ENCODE results near the gene HNRNPAB. TPM values are rescaled to one million over a fixed set of nuclear protein-coding genes. Genes with fewer than 3 reads are reported as not detected.

HNRNPAB gene
- total and polyA plus RNA-seq, 2 experiments from 2014 or later = 85.2 to 175 TPM

DNA sequence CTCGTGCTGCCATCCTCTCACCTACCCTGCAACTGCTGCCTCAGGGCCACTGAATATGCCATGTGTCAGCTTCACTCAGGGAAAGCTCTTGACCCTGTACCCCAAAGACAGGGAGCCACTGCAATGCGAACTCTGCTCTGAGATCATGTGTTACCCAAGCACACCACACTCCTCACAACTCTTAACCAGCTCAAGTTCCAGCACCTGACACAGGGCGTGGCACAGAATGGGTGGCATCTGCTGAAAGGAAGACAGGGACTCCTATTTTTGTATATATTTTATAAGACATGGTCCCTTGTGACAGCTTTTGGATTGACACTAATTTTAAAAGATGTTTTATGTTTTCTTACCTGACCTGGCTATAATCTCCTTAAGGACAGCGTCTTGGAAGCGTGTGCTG is 17.5 kb downstream of the HNRNPAB start:
- H4K20me1 ChIP-seq (ENCODE audit: insufficient read depth, poor library complexity, severe bottlenecking) = peaks cover 5% of the 10 kb centered on the region
- no peak overlapping the region for H3K4me3 ChIP-seq
- TF ChIP-seq EZH2phosphoT487 (IDR thresholded peaks at IDR 0.05; ENCODE audit: low read depth, severe bottlenecking, unreplicated experiment) (no peak), EZH2 (IDR thresholded peaks at IDR 0.05; ENCODE audit: borderline replicate concordance) (no peak)
- TF ChIP-seq, protein P1, sequence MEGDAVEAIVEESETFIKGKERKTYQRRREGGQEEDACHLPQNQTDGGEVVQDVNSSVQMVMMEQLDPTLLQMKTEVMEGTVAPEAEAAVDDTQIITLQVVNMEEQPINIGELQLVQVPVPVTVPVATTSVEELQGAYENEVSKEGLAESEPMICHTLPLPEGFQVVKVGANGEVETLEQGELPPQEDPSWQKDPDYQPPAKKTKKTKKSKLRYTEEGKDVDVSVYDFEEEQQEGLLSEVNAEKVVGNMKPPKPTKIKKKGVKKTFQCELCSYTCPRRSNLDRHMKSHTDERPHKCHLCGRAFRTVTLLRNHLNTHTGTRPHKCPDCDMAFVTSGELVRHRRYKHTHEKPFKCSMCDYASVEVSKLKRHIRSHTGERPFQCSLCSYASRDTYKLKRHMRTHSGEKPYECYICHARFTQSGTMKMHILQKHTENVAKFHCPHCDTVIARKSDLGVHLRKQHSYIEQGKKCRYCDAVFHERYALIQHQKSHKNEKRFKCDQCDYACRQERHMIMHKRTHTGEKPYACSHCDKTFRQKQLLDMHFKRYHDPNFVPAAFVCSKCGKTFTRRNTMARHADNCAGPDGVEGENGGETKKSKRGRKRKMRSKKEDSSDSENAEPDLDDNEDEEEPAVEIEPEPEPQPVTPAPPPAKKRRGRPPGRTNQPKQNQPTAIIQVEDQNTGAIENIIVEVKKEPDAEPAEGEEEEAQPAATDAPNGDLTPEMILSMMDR (IDR thresholded peaks at IDR 0.05; ENCODE audit: poor library complexity) = no peak
- WGBS (ENCODE audit: low lambda C conversion rate, missing lambda C conversion rate) = 82% methylated on average over 5 of the region's 5 CpGs
- H3K4me1 ChIP-seq (ENCODE audit: insufficient read depth) = peaks cover under 1% of the 10 kb centered on the region
- no peak overlapping the region for H2AFZ ChIP-seq
- DNase-seq (ENCODE audit: low spot score) = no peak
- no peaks in the 10 kb centered on the region for H3K27me3 ChIP-seq
- no peaks in the 10 kb centered on the region for H3K9me3 ChIP-seq (ENCODE audit: low read depth)
- H3K36me3 ChIP-seq (replicated peaks; ENCODE audit: insufficient read depth, low read depth) = no peaks in the 10 kb centered on the region
- H3K9me2 ChIP-seq (replicated peaks; ENCODE audit: insufficient read depth) = no peaks in the 10 kb centered on the region
- H3K79me2 ChIP-seq = peaks cover 3% of the 10 kb centered on the region
- no peak overlapping the region for H3K4me2 ChIP-seq
- H3K27ac ChIP-seq = no peak overlapping the region

- no peaks in the 10 kb centered on the region for H3K36me3 ChIP-seq (replicated peaks; ENCODE audit: insufficient read depth, low read depth)
Measured at GRCh38 chr5:178222292-178222691, 18.0 kb downstream of the HNRNPAB start.

DNA sequence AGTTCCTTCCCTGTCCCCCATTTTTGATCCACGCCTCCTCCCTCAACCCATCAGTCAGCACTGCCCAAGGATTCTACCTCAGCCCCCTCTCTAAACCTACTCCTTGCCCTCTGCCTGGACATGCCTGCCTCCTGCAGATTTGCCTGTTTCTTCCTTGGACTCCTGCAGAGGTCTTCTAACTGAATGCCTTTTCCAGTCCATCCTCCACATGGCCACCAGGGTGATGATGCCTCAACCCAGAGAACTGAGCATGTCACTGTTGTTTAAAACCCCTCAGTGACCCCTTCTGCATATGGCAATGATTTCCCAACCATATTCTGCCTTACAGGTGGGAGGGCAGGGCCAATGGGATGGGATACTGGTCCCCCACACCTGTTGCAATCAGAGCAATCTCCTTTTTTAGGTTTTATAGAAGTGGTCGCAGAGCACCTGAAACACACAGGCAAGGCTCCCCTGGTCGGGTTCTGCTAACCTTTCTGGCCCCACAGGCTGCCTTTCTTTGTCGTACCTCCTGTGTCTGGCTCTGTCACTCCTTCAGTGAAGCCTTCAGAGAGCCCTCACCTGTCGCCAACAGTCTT is 19.0 kb downstream of the HNRNPAB start:
- Histone ChIP-seq H3K27me3 (no peaks in the 10 kb centered on the region), H4K20me1 (ENCODE audit: insufficient read depth, poor library complexity, severe bottlenecking) (peaks cover 5% of the 10 kb centered on the region), H3K4me3 (no peak overlapping the region), H3K27ac (no peak overlapping the region), H2AFZ (no peak overlapping the region), H3K4me1 (ENCODE audit: insufficient read depth) (peaks cover 8% of the 10 kb centered on the region), H3K9me2 (replicated peaks; ENCODE audit: insufficient read depth) (no peaks in the 10 kb centered on the region), H3K4me2 (no peak overlapping the region), H3K79me2 (peaks cover 11% of the 10 kb centered on the region), H3K36me3 (replicated peaks; ENCODE audit: insufficient read depth, low read depth) (no peaks in the 10 kb centered on the region), H3K9me3 (ENCODE audit: low read depth) (no peaks in the 10 kb centered on the region)
- TF ChIP-seq, protein P1 (IDR thresholded peaks at IDR 0.05; ENCODE audit: poor library complexity) = no peak
- TF ChIP-seq EZH2phosphoT487 (IDR thresholded peaks at IDR 0.05; ENCODE audit: low read depth, severe bottlenecking, unreplicated experiment) (no peak), EZH2 (IDR thresholded peaks at IDR 0.05; ENCODE audit: borderline replicate concordance) (no peak)
- WGBS (ENCODE audit: low lambda C conversion rate, missing lambda C conversion rate) = 96% methylated on average over 5 of the region's 5 CpGs
- no peak for DNase-seq (ENCODE audit: low spot score)

More at GRCh38 chr5:178222292-178222691, 18.0 kb downstream of the HNRNPAB start:
- H3K4me3 ChIP-seq = no peak overlapping the region
- H3K4me2 ChIP-seq = no peak overlapping the region
- 98% methylated on average over 15 of the region's 15 CpGs for WGBS (ENCODE audit: low lambda C conversion rate, missing lambda C conversion rate)
- H3K27me3 ChIP-seq = no peaks in the 10 kb centered on the region
- no peak overlapping the region for H2AFZ ChIP-seq
- no peaks in the 10 kb centered on the region for H3K9me3 ChIP-seq (ENCODE audit: low read depth)
- peaks cover 5% of the 10 kb centered on the region for H3K4me1 ChIP-seq (ENCODE audit: insufficient read depth)
- H3K27ac ChIP-seq = no peak overlapping the region
- no peaks in the 10 kb centered on the region for H3K9me2 ChIP-seq (replicated peaks; ENCODE audit: insufficient read depth)
- TF ChIP-seq, protein P1 (IDR thresholded peaks at IDR 0.05; ENCODE audit: poor library complexity) = no peak
- no peak for TF ChIP-seq EZH2phosphoT487 (IDR thresholded peaks at IDR 0.05; ENCODE audit: low read depth, severe bottlenecking, unreplicated experiment)
- TF ChIP-seq EZH2 (IDR thresholded peaks at IDR 0.05; ENCODE audit: borderline replicate concordance) = no peak
- no peak for DNase-seq (ENCODE audit: low spot score)
- peaks cover 5% of the 10 kb centered on the region for H4K20me1 ChIP-seq (ENCODE audit: insufficient read depth, poor library complexity, severe bottlenecking)
- H3K79me2 ChIP-seq = peaks cover 7% of the 10 kb centered on the region
